Bronchial epithelial cell (primary cell): ENCODE measurements around the gene TPP2. TPM values are rescaled to one million over a fixed set of nuclear protein-coding genes. Genes with fewer than 3 reads are reported as not detected.

Source experiments
- DNase-seq: peaks from one replicate; pipeline ENCODE4 v3.0.0-alpha.2; 2010; ENCODE audit warnings: low read depth
- FAIRE-seq: peaks from 2 replicates; lab custom pipeline; 2011; peaks lifted over from hg19 to GRCh38; lab: Jason Lieb, UNC
- H3K27me3 ChIP-seq: 2 replicates; pipeline ENCODE4 v1.5.1; 2011; ENCODE audit warnings: low read length; ENCODE audit not compliant: control insufficient read depth, insufficient read depth
- H3K36me3 ChIP-seq: 2 replicates; pipeline ENCODE4 v1.5.1; 2011; ENCODE audit warnings: low read length; ENCODE audit not compliant: control insufficient read depth, insufficient read depth
- H3K4me3 ChIP-seq: 2 replicates; pipeline ENCODE4 v1.5.1; 2011; ENCODE audit warnings: mild to moderate bottlenecking, low read depth, low read length, control low read depth
- total RNA-seq: library from RNA; depleted of rRNA; stranded (reverse); fragments of >200 nt; gene quantifications from 2 replicates; pipeline ENCODE4 v1.2.1, GENCODE V29; 2014
- TF ChIP-seq, protein P1 (sequence below): IDR thresholded peaks from 2 replicates; pipeline ENCODE4 v1.5.1; 2011; ENCODE audit warnings: mild to moderate bottlenecking, moderate library complexity, low read length, control low read depth, inconsistent platforms; ENCODE audit not compliant: insufficient read depth, severe bottlenecking

The TPP2 gene
- total RNA-seq, 1 donor from 2014 or later = 25.5 TPM

DNA sequence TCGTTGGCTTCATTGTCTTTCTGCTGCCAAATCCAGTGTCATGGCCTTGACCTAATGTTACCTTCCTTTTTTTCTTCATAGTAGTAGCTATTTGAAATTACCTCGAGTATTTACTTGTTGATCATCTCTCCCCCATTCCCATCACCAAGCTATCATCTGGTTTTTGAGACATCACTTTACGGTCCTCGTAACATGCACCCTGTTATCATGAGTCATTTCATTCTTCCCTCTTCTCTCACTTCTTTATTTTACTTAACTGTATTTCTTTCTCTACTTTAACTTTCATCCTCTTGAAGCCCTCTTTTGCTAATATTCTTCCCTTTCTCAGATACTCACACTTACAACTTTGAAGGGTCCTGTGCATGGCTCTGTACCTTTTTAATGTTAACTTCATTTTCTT is 31.8 kb downstream of the TPP2 start:
- Histone ChIP-seq H3K4me3 (no peak overlapping the region), H3K36me3 (peaks cover 9% of the 10 kb centered on the region), H3K27me3 (no peaks in the 10 kb centered on the region)
- FAIRE-seq = no peak
- TF ChIP-seq, protein P1, sequence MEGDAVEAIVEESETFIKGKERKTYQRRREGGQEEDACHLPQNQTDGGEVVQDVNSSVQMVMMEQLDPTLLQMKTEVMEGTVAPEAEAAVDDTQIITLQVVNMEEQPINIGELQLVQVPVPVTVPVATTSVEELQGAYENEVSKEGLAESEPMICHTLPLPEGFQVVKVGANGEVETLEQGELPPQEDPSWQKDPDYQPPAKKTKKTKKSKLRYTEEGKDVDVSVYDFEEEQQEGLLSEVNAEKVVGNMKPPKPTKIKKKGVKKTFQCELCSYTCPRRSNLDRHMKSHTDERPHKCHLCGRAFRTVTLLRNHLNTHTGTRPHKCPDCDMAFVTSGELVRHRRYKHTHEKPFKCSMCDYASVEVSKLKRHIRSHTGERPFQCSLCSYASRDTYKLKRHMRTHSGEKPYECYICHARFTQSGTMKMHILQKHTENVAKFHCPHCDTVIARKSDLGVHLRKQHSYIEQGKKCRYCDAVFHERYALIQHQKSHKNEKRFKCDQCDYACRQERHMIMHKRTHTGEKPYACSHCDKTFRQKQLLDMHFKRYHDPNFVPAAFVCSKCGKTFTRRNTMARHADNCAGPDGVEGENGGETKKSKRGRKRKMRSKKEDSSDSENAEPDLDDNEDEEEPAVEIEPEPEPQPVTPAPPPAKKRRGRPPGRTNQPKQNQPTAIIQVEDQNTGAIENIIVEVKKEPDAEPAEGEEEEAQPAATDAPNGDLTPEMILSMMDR = no peak
- no peak for DNase-seq

DNA sequence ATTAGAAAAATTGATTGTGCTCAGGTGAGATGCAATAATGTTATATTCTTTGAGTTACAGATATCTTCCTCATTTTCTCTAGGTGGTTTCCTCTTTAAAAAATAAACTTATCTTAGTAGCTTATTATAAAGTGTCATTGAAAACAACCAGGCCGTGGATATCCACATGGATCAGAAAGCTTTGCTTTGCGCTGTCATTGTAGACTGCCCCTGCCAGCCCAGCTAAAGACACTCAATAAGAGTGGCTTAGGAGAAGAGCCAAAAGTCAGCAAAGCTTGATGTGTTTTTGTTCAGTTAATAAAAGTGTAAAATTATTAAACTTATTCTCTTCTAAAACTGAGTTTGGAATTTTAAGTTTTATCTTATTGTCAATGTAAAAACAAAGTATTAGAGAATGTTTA is 34.4 kb downstream of the TPP2 start:
- no peaks in the 10 kb centered on the region for H3K27me3 ChIP-seq
- no peak for DNase-seq
- no peak overlapping the region for H3K4me3 ChIP-seq
- FAIRE-seq = no peak
- TF ChIP-seq, protein P1 = no peak
- H3K36me3 ChIP-seq = peaks cover 14% of the 10 kb centered on the region

DNA sequence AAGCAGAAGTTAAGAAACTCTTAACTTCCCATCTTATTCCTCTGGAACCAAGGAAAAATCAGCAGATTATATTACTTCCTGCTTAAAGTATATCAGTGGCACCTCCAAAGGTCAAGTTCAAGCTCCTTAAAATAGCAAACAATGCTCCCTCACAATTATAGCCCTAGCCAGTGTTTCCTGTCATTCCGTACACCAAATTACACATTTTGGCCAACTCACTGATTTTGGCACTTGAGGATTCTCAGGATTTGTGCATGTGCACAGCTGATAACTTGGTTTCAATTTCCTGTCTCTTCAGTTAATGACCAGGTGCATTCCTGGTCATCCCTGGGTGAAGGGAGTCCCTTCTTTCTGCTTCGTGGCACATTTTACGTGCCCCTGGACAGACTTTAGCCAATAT is 42.0 kb downstream of the TPP2 start:
- no peaks in the 10 kb centered on the region for H3K27me3 ChIP-seq
- H3K36me3 ChIP-seq = peaks cover 6% of the 10 kb centered on the region
- TF ChIP-seq, protein P1 = no peak
- H3K4me3 ChIP-seq = no peak overlapping the region
- DNase-seq (no peak), FAIRE-seq (no peak)

DNA sequence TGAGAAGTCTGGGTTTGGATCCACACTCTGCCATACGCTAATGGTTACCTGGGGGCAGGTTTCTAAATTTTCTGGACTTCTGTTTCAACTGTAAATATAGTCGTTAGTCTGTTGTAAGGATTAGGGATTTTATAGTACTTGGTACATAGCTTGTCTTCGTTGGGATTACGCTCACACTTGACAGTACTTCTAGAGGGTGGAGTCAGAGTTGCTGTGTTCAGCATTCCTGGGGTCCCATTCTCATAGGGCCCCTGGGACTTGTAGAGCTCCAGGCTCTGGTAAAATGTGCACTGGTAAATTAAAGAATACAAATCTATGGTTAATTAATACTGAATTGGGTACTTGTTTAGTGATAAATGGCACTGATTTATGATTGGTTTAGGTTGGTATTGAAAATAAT is 45.2 kb downstream of the TPP2 start:
- Histone ChIP-seq H3K27me3 (no peaks in the 10 kb centered on the region), H3K4me3 (no peak overlapping the region), H3K36me3 (no peaks in the 10 kb centered on the region)
- no peak for DNase-seq
- TF ChIP-seq, protein P1 = no peak
- no peak for FAIRE-seq

DNA sequence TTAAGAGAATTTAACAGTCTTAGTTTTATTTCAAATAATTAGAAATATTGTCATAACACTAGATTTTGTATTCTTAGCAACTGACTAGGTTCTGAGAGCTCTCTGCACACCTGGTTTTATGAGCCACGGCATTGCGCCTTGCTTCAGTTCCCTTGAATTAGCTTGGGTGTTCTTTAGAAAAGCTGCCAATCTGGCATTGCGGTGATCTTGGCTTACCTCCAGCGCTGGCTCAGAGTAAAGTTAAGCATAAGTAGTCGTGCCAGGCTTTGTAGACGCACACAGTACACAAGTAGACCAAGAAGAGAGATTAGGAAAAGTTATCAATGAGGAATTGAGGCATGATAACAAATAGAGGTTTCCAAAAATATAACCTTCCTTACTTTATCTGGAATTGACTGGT is 45.7 kb downstream of the TPP2 start:
- TF ChIP-seq, protein P1 = no peak
- Histone ChIP-seq H3K36me3 (no peaks in the 10 kb centered on the region), H3K4me3 (no peak overlapping the region), H3K27me3 (no peaks in the 10 kb centered on the region)
- no peak for FAIRE-seq
- DNase-seq = peak; percentile 12

DNA sequence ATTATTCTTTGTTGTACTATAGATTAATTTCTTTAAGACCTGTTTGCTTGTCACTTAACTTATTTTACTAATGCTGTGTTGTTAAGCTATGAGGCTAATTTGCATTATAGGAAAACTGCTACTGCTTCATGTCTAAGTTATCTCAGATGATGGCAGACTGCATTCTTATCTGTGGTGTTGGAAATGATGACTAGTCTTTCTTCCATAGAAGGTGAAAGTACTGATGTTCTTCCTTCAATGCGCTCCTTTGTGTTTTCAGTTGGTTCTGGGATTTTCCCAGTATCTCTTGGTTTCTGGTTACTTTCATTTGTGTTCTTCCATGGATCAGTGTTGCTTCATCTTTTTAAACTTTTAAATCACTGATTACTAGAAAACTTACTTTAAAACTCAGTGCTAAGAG is 46.9 kb downstream of the TPP2 start:
- H3K36me3 ChIP-seq = no peaks in the 10 kb centered on the region
- H3K4me3 ChIP-seq = no peak overlapping the region
- FAIRE-seq = no peak
- TF ChIP-seq, protein P1 = no peak
- DNase-seq = no peak
- no peaks in the 10 kb centered on the region for H3K27me3 ChIP-seq
